Tibial artery (tissue), 4 donors: ENCODE data around the gene MSX1.

ENCODE experiments used
- DNase-seq, 2 donors: peaks; one replicate each; pipeline ENCODE4 v3.0.0-alpha.2; 2019
- H3K27ac ChIP-seq, 2 donors: fragments of 200-600 bp; sonication (generic) in 1 of 2; 1 replicate in 1 of 2; 2 replicates in 1 of 2; pipeline ENCODE4 v1.5.1; 2018 to 2019; ENCODE audit warnings: mild to moderate bottlenecking in 1 of 2
- H3K27me3 ChIP-seq, 2 donors: fragments of 200-600 bp; sonication (generic) in 1 of 2; one replicate each; pipeline versions ENCODE4 v1.5.1 to v1.6.0; 2016 to 2019
- H3K36me3 ChIP-seq, 3 donors: fragments of 200-600 bp; sonication (generic) in 2 of 3; one replicate each; pipeline ENCODE4 v1.5.1; 2016 to 2019; ENCODE audit warnings: mild to moderate bottlenecking in 2 of 3
- H3K4me1 ChIP-seq, 4 donors: fragments of 200-600 bp; sonication (generic) in 2 of 4; 1 replicate in 3 of 4; 2 replicates in 1 of 4; pipeline ENCODE4 v1.5.1; 2016 to 2019
- H3K4me3 ChIP-seq, 2 donors: fragments of 200-600 bp; sonication (generic) in 1 of 2; 1 replicate in 1 of 2; 2 replicates in 1 of 2; pipeline ENCODE4 v1.5.1; 2018 to 2019; ENCODE audit warnings: mild to moderate bottlenecking in 2 of 2
- H3K9me3 ChIP-seq, 3 donors: fragments of 200-600 bp; sonication (generic) in 1 of 3; one replicate each; pipeline ENCODE4 v1.5.1; 2016 to 2019
- intact Hi-C: fragments of 100-400 bp; cut with DNase I; formaldehyde crosslinking; loops from one replicate; pipeline ENCODE4 v1.15.0; 2023; ENCODE audit warnings: low total_unique reads
- TF ChIP-seq, protein P1 (sequence below), 2 experiments: fragments of 200-600 bp in 1 of 2; fragments of 450-650 bp in 1 of 2; IDR thresholded peaks; one replicate each; pipeline ENCODE4 v1.5.1; 2017 to 2019; ENCODE audit warnings: antibody characterized with exemption in 2 of 2, mild to moderate bottlenecking in 1 of 2, moderate library complexity in 1 of 2

Gene MSX1

DNA sequence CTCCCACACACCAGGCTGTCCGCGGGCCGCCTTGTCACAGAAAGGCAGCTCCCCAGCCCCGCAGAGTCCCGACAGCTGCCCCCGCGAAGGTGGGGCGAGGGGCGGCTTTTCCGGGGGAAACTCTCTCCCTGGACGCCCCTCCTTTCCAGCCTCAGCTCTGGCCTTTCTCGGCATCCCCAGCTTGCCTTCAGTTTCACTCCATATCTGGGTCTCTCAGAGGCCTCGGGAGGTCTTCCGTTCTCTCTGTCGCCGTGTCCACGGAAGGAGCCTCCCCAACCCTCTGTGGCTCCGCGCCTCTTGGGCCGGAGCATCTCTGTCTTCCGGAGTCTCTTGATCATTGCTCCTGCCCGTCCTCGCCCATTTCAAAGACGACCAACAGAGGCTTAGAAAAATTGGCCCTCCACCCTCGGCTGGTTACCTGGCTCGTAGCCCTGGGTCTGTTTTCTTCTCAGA is 6.1 kb upstream of the MSX1 start:
- Histone ChIP-seq H3K27me3 (peaks cover 3 to 91% of the 10 kb centered on the region in 2 donors), H3K27ac (peak overlapping the region; percentile 66 to 70), H3K9me3 (no peaks in the 10 kb centered on the region), H3K4me1 (peaks cover 0 to 45% (median 33%) of the 10 kb centered on the region in 4 donors), H3K36me3 (no peaks in the 10 kb centered on the region), H3K4me3 (peak overlapping the region; percentile 39 to 52)
- DNase-seq: peak in 1 of 2 donors; percentile 62
- TF ChIP-seq, protein P1, sequence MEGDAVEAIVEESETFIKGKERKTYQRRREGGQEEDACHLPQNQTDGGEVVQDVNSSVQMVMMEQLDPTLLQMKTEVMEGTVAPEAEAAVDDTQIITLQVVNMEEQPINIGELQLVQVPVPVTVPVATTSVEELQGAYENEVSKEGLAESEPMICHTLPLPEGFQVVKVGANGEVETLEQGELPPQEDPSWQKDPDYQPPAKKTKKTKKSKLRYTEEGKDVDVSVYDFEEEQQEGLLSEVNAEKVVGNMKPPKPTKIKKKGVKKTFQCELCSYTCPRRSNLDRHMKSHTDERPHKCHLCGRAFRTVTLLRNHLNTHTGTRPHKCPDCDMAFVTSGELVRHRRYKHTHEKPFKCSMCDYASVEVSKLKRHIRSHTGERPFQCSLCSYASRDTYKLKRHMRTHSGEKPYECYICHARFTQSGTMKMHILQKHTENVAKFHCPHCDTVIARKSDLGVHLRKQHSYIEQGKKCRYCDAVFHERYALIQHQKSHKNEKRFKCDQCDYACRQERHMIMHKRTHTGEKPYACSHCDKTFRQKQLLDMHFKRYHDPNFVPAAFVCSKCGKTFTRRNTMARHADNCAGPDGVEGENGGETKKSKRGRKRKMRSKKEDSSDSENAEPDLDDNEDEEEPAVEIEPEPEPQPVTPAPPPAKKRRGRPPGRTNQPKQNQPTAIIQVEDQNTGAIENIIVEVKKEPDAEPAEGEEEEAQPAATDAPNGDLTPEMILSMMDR (IDR thresholded peaks at IDR 0.05): no peak
- intact Hi-C loops: no loop called here

DNA sequence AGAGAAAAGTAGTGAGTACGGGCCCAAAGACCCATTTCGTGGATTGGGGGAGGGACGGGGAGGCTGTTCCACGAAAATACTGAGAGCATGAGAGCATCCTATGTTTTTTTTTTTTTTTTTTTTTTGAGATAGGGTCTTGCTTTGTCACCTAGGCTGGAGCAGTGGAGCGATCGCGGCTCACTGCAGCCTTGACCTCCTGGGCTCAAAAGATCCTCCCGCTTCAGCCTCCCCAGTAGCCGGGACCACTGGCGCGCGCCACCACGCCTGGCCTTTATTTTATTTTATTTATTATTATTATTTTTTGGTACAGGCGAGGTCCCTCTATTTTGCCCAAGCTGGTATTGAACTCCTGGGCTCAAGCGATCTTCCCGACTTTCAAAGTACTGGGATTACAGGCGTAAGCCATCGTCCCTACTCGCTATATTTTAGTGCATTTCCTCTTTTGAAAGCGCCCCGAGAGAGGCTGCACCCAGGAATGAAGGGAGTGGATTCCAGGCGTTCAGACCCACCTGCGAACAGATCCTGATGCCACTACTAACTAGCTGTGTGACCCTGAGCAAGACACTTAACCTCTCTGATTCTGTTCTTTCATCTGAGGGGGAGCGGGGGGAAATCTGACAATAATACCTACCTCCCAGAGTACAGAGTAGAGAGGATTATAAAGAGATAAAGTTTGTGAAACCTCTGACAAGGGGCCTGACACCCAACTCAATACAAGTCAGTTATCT is 5.4 kb upstream of the MSX1 start:
- H3K9me3 ChIP-seq: no peaks in the 10 kb centered on the region

GRCh38 chr4:4854649-4855295 is 4.7 kb upstream of the MSX1 start:
- Histone ChIP-seq H3K4me3 (no peak overlapping the region), H3K4me1 (peaks cover 0 to 57% (median 37%) of the 10 kb centered on the region in 4 donors), H3K9me3 (no peaks in the 10 kb centered on the region), H3K36me3 (no peaks in the 10 kb centered on the region), H3K27me3 (peaks cover 3 to 91% of the 10 kb centered on the region in 2 donors), H3K27ac (no peak overlapping the region)
- TF ChIP-seq, protein P1 (IDR thresholded peaks at IDR 0.05): no peak
- peak in 1 of 2 donors; percentile 57 for DNase-seq
- intact Hi-C loops: no loop called here

More for the DNA sequence above, 5.4 kb upstream of the MSX1 start:
- TF ChIP-seq, protein P1 (IDR thresholded peaks at IDR 0.05): no peak
- DNase-seq: peak in 1 of 2 donors; percentile 33
- H3K4me1 ChIP-seq: peaks cover 0 to 50% (median 34%) of the 10 kb centered on the region in 4 donors
- peak overlapping the region in 1 of 2 donors; percentile 39 for H3K4me3 ChIP-seq
- peaks cover 3 to 95% of the 10 kb centered on the region in 2 donors for H3K27me3 ChIP-seq
- H3K36me3 ChIP-seq: no peaks in the 10 kb centered on the region
- peak overlapping the region in 1 of 2 donors; percentile 66 for H3K27ac ChIP-seq
- intact Hi-C loops: no loop called here

GRCh38 chr4:4855301-4856070 is 4.0 kb upstream of the MSX1 start:
- no peak overlapping the region for H3K27ac ChIP-seq
- H3K36me3 ChIP-seq: no peaks in the 10 kb centered on the region
- intact Hi-C loops: no loop called here
- H3K4me3 ChIP-seq: no peak overlapping the region
- peaks cover 3 to 91% of the 10 kb centered on the region in 2 donors for H3K27me3 ChIP-seq
- H3K9me3 ChIP-seq: no peaks in the 10 kb centered on the region
- TF ChIP-seq, protein P1 (IDR thresholded peaks at IDR 0.05): no peak
- peaks cover 0 to 64% (median 44%) of the 10 kb centered on the region in 4 donors for H3K4me1 ChIP-seq
- no peak for DNase-seq
